Measurements from ENCODE around the gene ZPR1.

DNA sequence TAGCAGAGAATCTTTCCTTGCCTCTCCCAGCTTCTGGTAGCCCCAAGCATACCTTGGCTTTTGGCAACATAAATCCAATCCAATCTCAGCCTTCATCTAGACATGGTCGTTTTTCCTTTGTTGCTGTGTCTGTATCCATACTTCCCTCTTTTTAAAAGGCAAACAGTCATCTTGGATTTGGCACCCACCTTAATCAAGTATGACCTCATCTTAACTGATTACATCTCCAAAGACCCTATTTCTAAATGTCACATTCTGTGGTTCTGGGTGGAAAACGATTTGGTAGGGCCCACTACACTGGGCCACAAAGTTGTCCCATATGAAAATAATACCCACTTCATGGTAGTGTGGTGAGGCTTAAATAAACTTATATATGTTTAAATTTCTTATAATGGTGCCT lies 15.9 kb downstream of the ZPR1 start:
- TF ChIP-seq CTCF (conservative IDR thresholded peaks at IDR 0.05), result no peak
- no peak for TF ChIP-seq EZH2 (IDR thresholded peaks at IDR 0.05; ENCODE audit: low read depth)

Data from PC-9 (cell line).